K562 (cell line): ENCODE data around the gene DNAJB1. TPM values are rescaled to one million over a fixed set of nuclear protein-coding genes. Genes with fewer than 3 reads are reported as not detected.

Experiments
- KAT8 ChIP-seq: fragments of 450-650 bp; IDR thresholded peaks from 2 replicates; pipeline ENCODE4 v1.6.1; 2016; ENCODE audit warnings: low read depth, mild to moderate bottlenecking
- NONO ChIP-seq, 2 experiments: fragments of 200-400 bp in 1 of 2; fragments of 450-650 bp in 1 of 2; formaldehyde crosslinking in 1 of 2; IDR thresholded peaks; 2 replicates each; pipeline ENCODE4 v1.6.1; 2017; ENCODE audit warnings: low read depth in 2 of 2, mild to moderate bottlenecking in 2 of 2, moderate library complexity in 2 of 2, low read length in 1 of 2
- SNIP1 ChIP-seq: fragments of 450-650 bp; IDR thresholded peaks from 2 replicates; pipeline ENCODE4 v1.7.1; 2017; ENCODE audit warnings: low read depth, mild to moderate bottlenecking
- SP2 ChIP-seq: IDR thresholded peaks from 2 replicates; pipeline ENCODE4 v1.6.1; 2011; ENCODE audit warnings: mild to moderate bottlenecking, low read depth, low read length, moderate library complexity; ENCODE audit not compliant: poor library complexity, severe bottlenecking; ENCODE audit errors: extremely low read depth
- ZBTB49 ChIP-seq: sonication (generic); formaldehyde crosslinking; IDR thresholded peaks from 2 replicates; pipeline ENCODE4 v1.8.0; 2022; ENCODE audit warnings: missing genetic modification reagents, mild to moderate bottlenecking, borderline replicate concordance
- ZBTB9 ChIP-seq: fragments of 450-650 bp; formaldehyde crosslinking; IDR thresholded peaks from 2 replicates; pipeline ENCODE4 v1.4.0; 2020; ENCODE audit warnings: mild to moderate bottlenecking, moderate library complexity
- ZNF766 ChIP-seq: fragments of 200-800 bp; sonication (Bioruptor generic); conservative IDR thresholded peaks from 2 replicates; pipeline ENCODE4 v1.6.1; 2016; ENCODE audit warnings: missing genetic modification characterization, missing compliant biosample characterization
- polyA plus RNA-seq, 8 experiments: library from polyadenylated mRNA; depleted of rRNA in 4 of 8; stranded (reverse) in 5 of 8; unstranded in 3 of 8; fragments of >200 nt; fragmentation: Nextera tagmentation in 2 of 8; fragmentation: Illumina TruSeq in 1 of 8; extraction: Ambion mirVana in 2 of 8; extraction: Trizol in 1 of 8; gene quantifications; 2 replicates each; pipeline versions ENCODE4 v1.2.1 to v1.2.3, GENCODE V29; 2011 to 2014; ENCODE audit warnings: inconsistent platforms in 1 of 8, missing spikeins in 1 of 8
- total RNA-seq, 7 experiments: library from RNA; depleted of rRNA in 6 of 7; stranded (reverse); fragments of >200 nt in 6 of 7; fragmentation: Illumina TruSeq in 2 of 7; extraction: Trizol in 2 of 7; gene quantifications; 2 replicates each; pipeline versions ENCODE4 v1.2.1 to v1.2.3, GENCODE V29; 2011 to 2021; ENCODE audit warnings: low replicate concordance in 1 of 7

Gene DNAJB1
- total and polyA plus RNA-seq, 9 of the 15 experiments (the other 6 are each of a cell fraction or from before 2014, with no cell fraction given) = 13.2 to 113 (median 62.1) TPM

- TF ChIP-seq ZBTB49 (CRISPR knock-in tag) (no peak), SNIP1 (no peak), SP2 (no peak), KAT8 (no peak), ZBTB9 (CRISPR knock-in tag) (no peak), ZNF766 (CRISPR knock-in tag) (no peak), NONO (IDR thresholded peaks at IDR 0.05; ENCODE audit: low read depth in 2 of 2, low read length in 1 of 2) (no peak)
These were observed 10.4 kb upstream of the DNAJB1 start (continued) for GRCh38 chr19:14528419-14529253.
